NCI-H2029 (cell line): ENCODE measurements around the gene SH2D4B.
A peak's percentile ranks its signal among the peaks of the same experiment; 100 is the strongest.
"Not testable (repeated sequence)": the region's sequence is repeated elsewhere in the genome, so short reads cannot be mapped to it uniquely, and the experiment has no call there.

Experiments used
- DNase-seq: peaks from one replicate; lab custom pipeline; 2025; lab: John Stamatoyannopoulos, UW

SH2D4B gene

GRCh38 chr10:80543319-80543672 lies 5.6 kb downstream of the SH2D4B start:
- not testable (repeated sequence) for DNase-seq

GRCh38 chr10:80544316-80544953 lies 6.7 kb downstream of the SH2D4B start:
- no peak for DNase-seq

- no peak for DNase-seq
Measured at GRCh38 chr10:80545258-80545881, 7.7 kb downstream of the SH2D4B start.

- DNase-seq = no peak
Measured at GRCh38 chr10:80552151-80552646, 14.5 kb downstream of the SH2D4B start.

- DNase-seq = no peak
Measured at GRCh38 chr10:80553436-80553835, 15.7 kb downstream of the SH2D4B start.

- no peak for DNase-seq
Measured at GRCh38 chr10:80554050-80554449, 16.3 kb downstream of the SH2D4B start.

GRCh38 chr10:80555415-80555814 lies 17.7 kb downstream of the SH2D4B start:
- no peak for DNase-seq

GRCh38 chr10:80561950-80562349 lies 24.2 kb downstream of the SH2D4B start:
- no peak for DNase-seq

- no peak for DNase-seq
Measured at GRCh38 chr10:80567292-80567691, 29.6 kb downstream of the SH2D4B start.

GRCh38 chr10:80569131-80569895 lies 31.6 kb downstream of the SH2D4B start:
- no peak for DNase-seq

GRCh38 chr10:80571352-80571751 lies 33.6 kb downstream of the SH2D4B start:
- DNase-seq = no peak

- DNase-seq = no peak
Measured at GRCh38 chr10:80579181-80579763, 41.6 kb downstream of the SH2D4B start.

- no peak for DNase-seq
Measured at GRCh38 chr10:80579849-80580637, 42.3 kb downstream of the SH2D4B start.

GRCh38 chr10:80580638-80581468 lies 43.2 kb downstream of the SH2D4B start:
- DNase-seq = peak; percentile 70

GRCh38 chr10:80581469-80581835 lies 43.8 kb downstream of the SH2D4B start:
- peak; percentile 56 for DNase-seq

- no peak for DNase-seq
Measured at GRCh38 chr10:80582286-80582960, 44.7 kb downstream of the SH2D4B start.

GRCh38 chr10:80583685-80584084 lies 46.0 kb downstream of the SH2D4B start:
- no peak for DNase-seq

GRCh38 chr10:80585812-80586211 lies 48.1 kb downstream of the SH2D4B start:
- no peak for DNase-seq

GRCh38 chr10:80588546-80588945 lies 50.8 kb downstream of the SH2D4B start:
- no peak for DNase-seq

- no peak for DNase-seq
Measured at GRCh38 chr10:80589726-80590373, 52.1 kb downstream of the SH2D4B start.
